ENCODE measurements around the gene TAL1.

GRCh38 chr1:47172782-47173181 lies 59.2 kb downstream of the TAL1 start:
- TF ChIP-seq, protein P1, sequence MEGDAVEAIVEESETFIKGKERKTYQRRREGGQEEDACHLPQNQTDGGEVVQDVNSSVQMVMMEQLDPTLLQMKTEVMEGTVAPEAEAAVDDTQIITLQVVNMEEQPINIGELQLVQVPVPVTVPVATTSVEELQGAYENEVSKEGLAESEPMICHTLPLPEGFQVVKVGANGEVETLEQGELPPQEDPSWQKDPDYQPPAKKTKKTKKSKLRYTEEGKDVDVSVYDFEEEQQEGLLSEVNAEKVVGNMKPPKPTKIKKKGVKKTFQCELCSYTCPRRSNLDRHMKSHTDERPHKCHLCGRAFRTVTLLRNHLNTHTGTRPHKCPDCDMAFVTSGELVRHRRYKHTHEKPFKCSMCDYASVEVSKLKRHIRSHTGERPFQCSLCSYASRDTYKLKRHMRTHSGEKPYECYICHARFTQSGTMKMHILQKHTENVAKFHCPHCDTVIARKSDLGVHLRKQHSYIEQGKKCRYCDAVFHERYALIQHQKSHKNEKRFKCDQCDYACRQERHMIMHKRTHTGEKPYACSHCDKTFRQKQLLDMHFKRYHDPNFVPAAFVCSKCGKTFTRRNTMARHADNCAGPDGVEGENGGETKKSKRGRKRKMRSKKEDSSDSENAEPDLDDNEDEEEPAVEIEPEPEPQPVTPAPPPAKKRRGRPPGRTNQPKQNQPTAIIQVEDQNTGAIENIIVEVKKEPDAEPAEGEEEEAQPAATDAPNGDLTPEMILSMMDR (IDR thresholded peaks at IDR 0.05; ENCODE audit: extremely low read depth in 1 of 2, insufficient read depth in 1 of 2, low read depth in 1 of 2, low read length in 2 of 2) = no peak
- TF ChIP-seq, protein P2, sequence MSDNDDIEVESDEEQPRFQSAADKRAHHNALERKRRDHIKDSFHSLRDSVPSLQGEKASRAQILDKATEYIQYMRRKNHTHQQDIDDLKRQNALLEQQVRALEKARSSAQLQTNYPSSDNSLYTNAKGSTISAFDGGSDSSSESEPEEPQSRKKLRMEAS (IDR thresholded peaks at IDR 0.05; ENCODE audit: insufficient read depth, insufficient read length) = no peak
- no peak for TF ChIP-seq POLR2A (IDR thresholded peaks at IDR 0.05; ENCODE audit: low read depth, low read length)
- TF ChIP-seq MYC (IDR thresholded peaks at IDR 0.05; ENCODE audit: low read depth, low read length) = no peak
- no peak for TF ChIP-seq POLR2AphosphoS5 (IDR thresholded peaks at IDR 0.05; ENCODE audit: insufficient read depth, low read depth, low read length)
- no peak for TF ChIP-seq EZH2 (IDR thresholded peaks at IDR 0.05; ENCODE audit: borderline replicate concordance, low read depth, low read length, severe bottlenecking)
